H1 (cell line): ENCODE measurements around the gene GTSE1. TPM values are rescaled to one million over a fixed set of nuclear protein-coding genes. Genes with fewer than 3 reads are reported as not detected.

ENCODE experiments used
- CTCF ChIA-PET: fragments of 300-600 bp; sonication (Branson Sonifier 250); formaldehyde crosslinking; loops from one replicate; lab custom pipeline; 2021; ENCODE audit not compliant: partially characterized antibody; lab: Charles Lee
- POLR2A ChIA-PET: fragments of 300-600 bp; sonication (Branson Sonifier 250); formaldehyde crosslinking; loops from one replicate; lab custom pipeline; 2021; ENCODE audit warnings: inconsistent platforms; ENCODE audit not compliant: partially characterized antibody; lab: Charles Lee
- DNase-seq, 2 experiments: peaks; one replicate each; pipeline versions ENCODE4 v3.0.0 to v3.0.0-alpha.2; 2010 to 2022; ENCODE audit warnings: low spot score in 2 of 2, low read depth in 1 of 2, mixed read lengths in 1 of 2
- FAIRE-seq: peaks from 2 replicates; lab custom pipeline; 2011; peaks lifted over from hg19 to GRCh38; lab: Jason Lieb, UNC
- H2AFZ ChIP-seq: 2 replicates; pipeline ENCODE4 v1.8.1; 2012; ENCODE audit warnings: low read length, inconsistent platforms
- H2AK5ac ChIP-seq: 2 replicates; pipeline ENCODE4 v1.6.1; 2013; ENCODE audit warnings: low read depth, low read length
- H2BK120ac ChIP-seq: replicated peaks from 2 replicates; pipeline ENCODE3; 2013; ENCODE audit warnings: low read depth, low read length, inconsistent platforms
- H2BK12ac ChIP-seq: 2 replicates; pipeline ENCODE4 v1.6.1; 2013; ENCODE audit warnings: low read depth, low read length
- H2BK15ac ChIP-seq: 2 replicates; pipeline ENCODE4 v1.6.1; 2013; ENCODE audit warnings: low read length
- H2BK20ac ChIP-seq: 2 replicates; pipeline ENCODE4 v1.6.1; 2013; ENCODE audit warnings: low read length
- H2BK5ac ChIP-seq: 2 replicates; pipeline ENCODE4 v1.6.1; 2013; ENCODE audit warnings: low read depth, low read length
- H3K14ac ChIP-seq: 2 replicates; pipeline ENCODE4 v1.6.1; 2013; ENCODE audit warnings: inconsistent platforms; ENCODE audit not compliant: insufficient read length
- H3K18ac ChIP-seq: 2 replicates; pipeline ENCODE4 v1.6.1; 2013; ENCODE audit warnings: low read length; ENCODE audit errors: extremely low read depth
- H3K23ac ChIP-seq: 2 replicates; pipeline ENCODE4 v1.6.1; 2013; ENCODE audit warnings: inconsistent platforms; ENCODE audit not compliant: insufficient read length
- H3K23me2 ChIP-seq: 2 replicates; pipeline ENCODE4 v1.6.1; 2013; ENCODE audit warnings: low read depth, low read length
- H3K27ac ChIP-seq: 2 replicates; pipeline ENCODE4 v1.6.1; 2011; ENCODE audit warnings: low read depth, low read length, inconsistent platforms
- H3K27me3 ChIP-seq, 4 experiments: replicated peaks in 1 of 4; 1 replicate in 1 of 4; 2 replicates in 3 of 4; pipeline versions ENCODE4 v1.6.1 to v1.8.1; 2011 to 2013; ENCODE audit warnings: low read length in 3 of 4, mild to moderate bottlenecking in 3 of 4, inconsistent platforms in 2 of 4, mixed read lengths in 2 of 4, moderate library complexity in 1 of 4; ENCODE audit not compliant: control insufficient read depth in 3 of 4, insufficient read depth in 3 of 4; ENCODE audit errors: extremely low read depth in 1 of 4
- H3K36me3 ChIP-seq, 4 experiments: 2 replicates each; pipeline versions ENCODE4 v1.6.1 to v1.8.1; 2011 to 2013; ENCODE audit warnings: mild to moderate bottlenecking in 4 of 4, low read length in 3 of 4, moderate library complexity in 2 of 4, control low read depth in 1 of 4, inconsistent platforms in 1 of 4; ENCODE audit not compliant: insufficient read depth in 4 of 4, control insufficient read depth in 2 of 4
- H3K4ac ChIP-seq: replicated peaks from 2 replicates; pipeline ENCODE3; 2013; ENCODE audit warnings: low read length, low read depth, mixed read lengths, inconsistent platforms; ENCODE audit not compliant: insufficient read length
- H3K4me1 ChIP-seq, 4 experiments: replicated peaks in 1 of 4; 1 replicate in 1 of 4; 2 replicates in 3 of 4; pipeline versions ENCODE4 v1.6.1 to v1.8.1; 2011 to 2013; ENCODE audit warnings: low read length in 3 of 4, inconsistent platforms in 2 of 4, mixed read lengths in 1 of 4; ENCODE audit not compliant: insufficient read depth in 4 of 4, control insufficient read depth in 3 of 4
- H3K4me2 ChIP-seq, 2 experiments: 2 replicates each; pipeline versions ENCODE4 v1.6.1 to v1.8.1; 2011 to 2013; ENCODE audit warnings: low read depth in 2 of 2, low read length in 2 of 2, control low read depth in 1 of 2, inconsistent platforms in 1 of 2, mild to moderate bottlenecking in 1 of 2; ENCODE audit not compliant: insufficient read depth in 1 of 2
- H3K4me3 ChIP-seq, 4 experiments: fragments of 200-600, 300-600 bp in 1 of 4; sonication (generic), shearing (Covaris generic), sonication (Bioruptor Twin) in 1 of 4; 2 replicates each; pipeline versions ENCODE4 v1.5.1 to v1.8.1; 2011 to 2016; ENCODE audit warnings: low read length in 4 of 4, low read depth in 3 of 4, control low read depth in 2 of 4, inconsistent platforms in 2 of 4, mild to moderate bottlenecking in 2 of 4, mixed read lengths in 1 of 4, moderate library complexity in 1 of 4; ENCODE audit not compliant: insufficient read depth in 2 of 4; ENCODE audit errors: extremely low read depth in 1 of 4
- H3K56ac ChIP-seq: replicated peaks from 2 replicates; pipeline ENCODE3; 2013; ENCODE audit warnings: low read depth, mild to moderate bottlenecking, mixed read lengths, low read length, inconsistent platforms; ENCODE audit not compliant: insufficient read length
- H3K79me1 ChIP-seq: 2 replicates; pipeline ENCODE4 v1.6.1; 2013; ENCODE audit warnings: low read depth, low read length, control low read depth
- H3K79me2 ChIP-seq, 2 experiments: 2 replicates each; pipeline versions ENCODE4 v1.6.1 to v1.8.1; 2012 to 2013; ENCODE audit warnings: low read length in 2 of 2, mild to moderate bottlenecking in 2 of 2, inconsistent platforms in 1 of 2; ENCODE audit not compliant: insufficient read depth in 2 of 2, control insufficient read depth in 1 of 2
- H3K9ac ChIP-seq, 4 experiments: replicated peaks in 1 of 4; 1 replicate in 1 of 4; 2 replicates in 3 of 4; pipeline versions ENCODE4 v1.6.1 to v1.8.1; 2011 to 2013; ENCODE audit warnings: low read depth in 3 of 4, low read length in 3 of 4, control low read depth in 2 of 4, mild to moderate bottlenecking in 2 of 4, moderate library complexity in 2 of 4, inconsistent platforms in 1 of 4; ENCODE audit errors: extremely low read depth in 1 of 4
- H3K9me3 ChIP-seq, 2 experiments: 2 replicates each; pipeline versions ENCODE4 v1.6.1 to v1.8.1; 2012 to 2013; ENCODE audit warnings: mild to moderate bottlenecking in 2 of 2, moderate library complexity in 2 of 2, control low read depth in 1 of 2, inconsistent platforms in 1 of 2, low read depth in 1 of 2, low read length in 1 of 2, mixed read lengths in 1 of 2; ENCODE audit not compliant: insufficient read depth in 2 of 2
- H4K20me1 ChIP-seq, 2 experiments: replicated peaks in 1 of 2; 2 replicates each; pipeline versions ENCODE3 to v1.8.1; 2011 to 2013; ENCODE audit warnings: inconsistent platforms in 2 of 2, low read length in 2 of 2, mild to moderate bottlenecking in 1 of 2; ENCODE audit not compliant: insufficient read depth in 2 of 2, control insufficient read depth in 1 of 2
- H4K5ac ChIP-seq: 2 replicates; pipeline ENCODE4 v1.6.1; 2013; ENCODE audit warnings: low read length, low read depth, mixed read lengths, inconsistent platforms; ENCODE audit not compliant: insufficient read length
- H4K8ac ChIP-seq: 2 replicates; pipeline ENCODE4 v1.8.0; 2013; ENCODE audit warnings: mild to moderate bottlenecking, moderate library complexity, low read length, inconsistent platforms; ENCODE audit not compliant: insufficient read depth; ENCODE audit errors: extremely low read depth
- H4K91ac ChIP-seq: replicated peaks from 2 replicates; pipeline ENCODE3; 2013; ENCODE audit warnings: low read length, mixed read lengths, inconsistent platforms; ENCODE audit not compliant: insufficient read length
- KDM1A ChIP-seq: fragments of 200-600, 300-600 bp; sonication (generic); IDR thresholded peaks from 2 replicates; pipeline ENCODE4 v1.7.1; 2016; ENCODE audit warnings: mild to moderate bottlenecking, low read length, borderline replicate concordance
- SIN3A ChIP-seq, 2 experiments: IDR thresholded peaks in 1 of 2; conservative IDR thresholded peaks in 1 of 2; 2 replicates each; pipeline ENCODE4 v1.6.1; 2011 to 2012; ENCODE audit warnings: low read length in 2 of 2, improper control_type of control experiment in 1 of 2, low read depth in 1 of 2, mild to moderate bottlenecking in 1 of 2
- WGBS, 2 experiments: shearing (Covaris generic) in 1 of 2; methylation state at CpG; one replicate each; pipeline versions ENCODE4 v1.1.6 to v1.1.7; 2013 to 2015; ENCODE audit warnings: low lambda C conversion rate in 2 of 2, mixed read lengths in 2 of 2, inconsistent platforms in 1 of 2, low coverage in 1 of 2, missing lambda C conversion rate in 1 of 2; ENCODE audit not compliant: insufficient replicate concordance in 2 of 2, insufficient coverage in 1 of 2, insufficient read length in 1 of 2; ENCODE audit errors: extremely low coverage in 1 of 2, missing lambda C conversion rate in 1 of 2; 5-methylcytosine and 5-hydroxymethylcytosine counted together
- polyA plus RNA-seq, 7 experiments: library from polyadenylated mRNA; depleted of rRNA in 3 of 7; stranded (reverse) in 5 of 7; unstranded in 2 of 7; fragments of >200 nt in 5 of 7; fragments of 200-250 nt in 2 of 7; gene quantifications; 1 replicate in 5 of 7; 2 replicates in 1 of 7; 4 replicates in 1 of 7; pipeline versions ENCODE4 v1.2.1 to v1.2.3, GENCODE V29; 2011 to 2013; ENCODE audit warnings: missing spikeins in 2 of 7, mixed read lengths in 2 of 7
- total RNA-seq: library from RNA; stranded (reverse); fragmentation: NEBNext Ultra II Directional; extraction: Animal tissue kit (Norgen Biotek cat#: 25700); gene quantifications from 2 replicates; pipeline ENCODE4 v1.2.1, GENCODE V29; 2021

Gene GTSE1
- total and polyA plus RNA-seq, 2 of the 8 experiments (the other 6 are each of a cell fraction or from before 2014, with no cell fraction given), result 17.5 to 38.6 TPM

- TF ChIP-seq SIN3A (conservative IDR thresholded peaks at IDR 0.05 in 1 of 2, IDR thresholded peaks at IDR 0.05 in 1 of 2; ENCODE audit: low read depth in 1 of 2, low read length in 2 of 2) (no peak), KDM1A (peak; percentile 19; the same call in 1 of the 2 replicates)
- TF ChIP-seq, all 59 proteins: peak for 1
- Histone ChIP-seq H4K91ac (no peak overlapping the region), H3K9ac (no peak overlapping the region), H4K20me1 (peaks cover 0 to 3% of the 10 kb centered on the region in 2 experiments), H3K27me3 (no peaks in the 10 kb centered on the region), H4K8ac (no peak overlapping the region), H2BK120ac (no peak overlapping the region), H4K5ac (no peak overlapping the region), H3K18ac (peak overlapping the region; percentile 72; the same call in 1 of the 2 replicates), H3K79me2 (no peaks in the 10 kb centered on the region), H3K23me2 (no peaks in the 10 kb centered on the region), H3K14ac (no peak overlapping the region), H2AFZ (no peak overlapping the region), H3K4me1 (peaks cover 0 to 30% (median 27%) of the 10 kb centered on the region in 4 experiments; a peak in 6 of 7 replicates), H3K27ac (no peak overlapping the region), H2AK5ac (peak overlapping the region; percentile 88; the same call in 1 of the 2 replicates), H2BK12ac (0 out of 2 replicates have a peak overlapping the region, but pooled peaks have one; percentile 84), H3K56ac (no peak overlapping the region), H2BK5ac (peak overlapping the region; percentile 78; the same call in 1 of the 2 replicates), H2BK20ac (no peak overlapping the region), H3K4me3 (no peak overlapping the region), H3K9me3 (no peaks in the 10 kb centered on the region), H2BK15ac (peak overlapping the region; percentile 61; the same call in 1 of the 2 replicates), H3K4ac (no peak overlapping the region), H3K23ac (no peak overlapping the region), H3K79me1 (no peaks in the 10 kb centered on the region), H3K4me2 (peak overlapping the region; percentile 11 to 59; a peak in 2 of 4 replicates), H3K36me3 (peaks cover 0 to 6% (median 0%) of the 10 kb centered on the region in 4 experiments; a peak in 2 of 8 replicates)
- 93% methylated on average over 29 of the region's 29 CpGs; no CpG with 5 or more reads in 1 of the 2 experiments for WGBS, 2 experiments
- no peak for FAIRE-seq
- CTCF ChIA-PET, result interaction anchor here (0.8 to 1.2 kb wide), 2 partner anchors 16 to 162 kb away, joined by 3 to 5 read pairs; no protein-coding TSS in a partner anchor
- POLR2A ChIA-PET, result interaction anchor here (0.7 to 1.5 kb wide), 2 partner anchors 10 to 53 kb away, joined by 3 read pairs; no protein-coding TSS in a partner anchor
- no peak for DNase-seq
Observed at GRCh38 chr22:46379066-46379930, 82.6 kb downstream of the GTSE1 start.
